ENCODE data around the gene OSBPL10. TPM values are rescaled to one million over a fixed set of nuclear protein-coding genes. Genes with fewer than 3 reads are reported as not detected.

Gene OSBPL10
- total RNA-seq, 2 experiments from 2014 or later = 65.7 to 170 TPM

GRCh38 chr3:31732548-31732947, 248.5 kb downstream of the OSBPL10 start:
- intact Hi-C loops (cut with micrococcal nuclease; ENCODE audit: unreplicated experiment) = no loop called here
- ChIA-PET CTCF (ENCODE audit: unreplicated experiment) (no interaction called here), POLR2A (interaction anchor here (1.2 kb wide), 1 partner anchor 8 kb away, joined by 11 read pairs; no protein-coding TSS in a partner anchor)
- TF ChIP-seq EZH2phosphoT487 (IDR thresholded peaks at IDR 0.05; ENCODE audit: borderline replicate concordance, low read depth, low read length) (no peak), CTCF (conservative IDR thresholded peaks at IDR 0.05; ENCODE audit: low read length) (no peak)
- Histone ChIP-seq H3K9me2 (ENCODE audit: insufficient read depth, low read length) (no peaks in the 10 kb centered on the region), H3K27ac (ENCODE audit: low read depth, low read length, poor library complexity, severe bottlenecking) (no peak overlapping the region), H3K79me2 (ENCODE audit: insufficient read depth, low read depth, low read length) (no peaks in the 10 kb centered on the region; the same call in 1 of the 2 replicates), H3K4me3 (ENCODE audit: low read depth, low read length, poor library complexity, severe bottlenecking) (no peak overlapping the region), H3K4me1 (ENCODE audit: insufficient read depth, low read length, poor library complexity, severe bottlenecking) (no peaks in the 10 kb centered on the region), H3K36me3 (ENCODE audit: insufficient read depth, low read length) (peaks cover 77% of the 10 kb centered on the region), H4K20me1 (ENCODE audit: insufficient read depth, low read length) (no peaks in the 10 kb centered on the region), H3K9me3 (ENCODE audit: low read length) (no peaks in the 10 kb centered on the region), H2AFZ (ENCODE audit: low read length) (no peak overlapping the region), H3K4me2 (ENCODE audit: low read length) (no peak overlapping the region)
- no peak for DNase-seq (ENCODE audit: low spot score)
- no TSS peak for BruUV-seq (replicated peaks)

GRCh38 chr3:31729573-31729972, 251.5 kb downstream of the OSBPL10 start:
- intact Hi-C loops (cut with micrococcal nuclease; ENCODE audit: unreplicated experiment) = loop anchor here (10.0 kb wide), 1 partner anchor 255 kb away; the partner anchor contains the start of genes OSBPL10 and ZNF860
- no peak overlapping the region for H3K4me2 ChIP-seq (ENCODE audit: low read length)
- CTCF ChIA-PET (ENCODE audit: unreplicated experiment) = no interaction called here

More at GRCh38 chr3:31729573-31729972, 251.5 kb downstream of the OSBPL10 start:
- POLR2A ChIA-PET = interaction anchor here (0.7 kb wide), 1 partner anchor 530 kb away, joined by 4 read pairs; no protein-coding TSS in a partner anchor
- Histone ChIP-seq H4K20me1 (ENCODE audit: insufficient read depth, low read length) (no peaks in the 10 kb centered on the region), H3K36me3 (ENCODE audit: insufficient read depth, low read length) (peaks cover 67% of the 10 kb centered on the region), H3K79me2 (ENCODE audit: insufficient read depth, low read depth, low read length) (no peaks in the 10 kb centered on the region), H3K27ac (ENCODE audit: low read depth, low read length, poor library complexity, severe bottlenecking) (no peak overlapping the region), H2AFZ (ENCODE audit: low read length) (no peak overlapping the region), H3K4me1 (ENCODE audit: insufficient read depth, low read length, poor library complexity, severe bottlenecking) (peaks cover 9% of the 10 kb centered on the region), H3K9me3 (ENCODE audit: low read length) (no peaks in the 10 kb centered on the region), H3K4me3 (ENCODE audit: low read depth, low read length, poor library complexity, severe bottlenecking) (no peak overlapping the region), H3K9me2 (ENCODE audit: insufficient read depth, low read length) (no peaks in the 10 kb centered on the region)
- no TSS peak for BruUV-seq (replicated peaks)
- no peak for DNase-seq (ENCODE audit: low spot score)
- TF ChIP-seq EZH2phosphoT487 (IDR thresholded peaks at IDR 0.05; ENCODE audit: borderline replicate concordance, low read depth, low read length) (no peak), CTCF (conservative IDR thresholded peaks at IDR 0.05; ENCODE audit: low read length) (no peak)
